ENCODE measurements around the gene BMP8B.
"Not testable (repeated sequence)": the region's sequence is repeated elsewhere in the genome, so short reads cannot be mapped to it uniquely, and the experiment has no call there.

BMP8B gene

GRCh38 chr1:39791838-39792237, 3.2 kb upstream of the BMP8B start:
- no peak for DNase-seq (ENCODE audit: low read depth)
- H3K4me3 ChIP-seq (ENCODE audit: low read length) = no peak overlapping the region
- no peak for TF ChIP-seq CTCF (conservative IDR thresholded peaks at IDR 0.05; ENCODE audit: low read length)

- no peak for TF ChIP-seq CTCF (conservative IDR thresholded peaks at IDR 0.05; ENCODE audit: low read length)
- no peak for DNase-seq (ENCODE audit: low read depth)
- no peak overlapping the region for H3K4me3 ChIP-seq (ENCODE audit: low read length)
Observed at GRCh38 chr1:39789571-39790110, 976 bp upstream of the BMP8B start.

- no peak for DNase-seq (ENCODE audit: low read depth)
- no peak overlapping the region for H3K4me3 ChIP-seq (ENCODE audit: low read length)
- TF ChIP-seq CTCF (conservative IDR thresholded peaks at IDR 0.05; ENCODE audit: low read length) = no peak
Observed at GRCh38 chr1:39788426-39788757, 273 bp downstream of the BMP8B start.

GRCh38 chr1:39787964-39788363, 701 bp downstream of the BMP8B start:
- H3K4me3 ChIP-seq (ENCODE audit: low read length); DNase-seq (ENCODE audit: low read depth): not testable (repeated sequence)

- no peak overlapping the region for H3K4me3 ChIP-seq (ENCODE audit: low read length)
- TF ChIP-seq CTCF (conservative IDR thresholded peaks at IDR 0.05; ENCODE audit: low read length) = no peak
- no peak for DNase-seq (ENCODE audit: low read depth)
Observed at GRCh38 chr1:39787468-39787867, 1.2 kb downstream of the BMP8B start.

GRCh38 chr1:39787108-39787375, 1.6 kb downstream of the BMP8B start:
- H3K4me3 ChIP-seq (ENCODE audit: low read length); DNase-seq (ENCODE audit: low read depth): not testable (repeated sequence)

- not testable (repeated sequence) for DNase-seq (ENCODE audit: low read depth); H3K4me3 ChIP-seq (ENCODE audit: low read length)
Observed at GRCh38 chr1:39786303-39787107, 2.2 kb downstream of the BMP8B start.

- not testable (repeated sequence) for H3K4me3 ChIP-seq (ENCODE audit: low read length)
Observed at GRCh38 chr1:39782685-39783084, 6.0 kb downstream of the BMP8B start.

GRCh38 chr1:39782103-39782502, 6.6 kb downstream of the BMP8B start:
- H3K4me3 ChIP-seq (ENCODE audit: low read length) = no peak overlapping the region
- no peak for DNase-seq (ENCODE audit: low read depth)
- TF ChIP-seq CTCF (conservative IDR thresholded peaks at IDR 0.05; ENCODE audit: low read length) = no peak

More at GRCh38 chr1:39782685-39783084, 6.0 kb downstream of the BMP8B start:
- DNase-seq (ENCODE audit: low read depth) = not testable (repeated sequence)

Measured in AG10803 (cell line).